Hematopoietic multipotent progenitor cell treated with erythropoietin and hydrocortisone succinate and interleukin-3 and kit ligand, for 6 days (in vitro differentiated cells): ENCODE results near the gene TIMP3.

ENCODE experiments used
- DNase-seq: peaks from one replicate; pipeline ENCODE4 v3.0.0-alpha.2; 2015

TIMP3 gene

DNA sequence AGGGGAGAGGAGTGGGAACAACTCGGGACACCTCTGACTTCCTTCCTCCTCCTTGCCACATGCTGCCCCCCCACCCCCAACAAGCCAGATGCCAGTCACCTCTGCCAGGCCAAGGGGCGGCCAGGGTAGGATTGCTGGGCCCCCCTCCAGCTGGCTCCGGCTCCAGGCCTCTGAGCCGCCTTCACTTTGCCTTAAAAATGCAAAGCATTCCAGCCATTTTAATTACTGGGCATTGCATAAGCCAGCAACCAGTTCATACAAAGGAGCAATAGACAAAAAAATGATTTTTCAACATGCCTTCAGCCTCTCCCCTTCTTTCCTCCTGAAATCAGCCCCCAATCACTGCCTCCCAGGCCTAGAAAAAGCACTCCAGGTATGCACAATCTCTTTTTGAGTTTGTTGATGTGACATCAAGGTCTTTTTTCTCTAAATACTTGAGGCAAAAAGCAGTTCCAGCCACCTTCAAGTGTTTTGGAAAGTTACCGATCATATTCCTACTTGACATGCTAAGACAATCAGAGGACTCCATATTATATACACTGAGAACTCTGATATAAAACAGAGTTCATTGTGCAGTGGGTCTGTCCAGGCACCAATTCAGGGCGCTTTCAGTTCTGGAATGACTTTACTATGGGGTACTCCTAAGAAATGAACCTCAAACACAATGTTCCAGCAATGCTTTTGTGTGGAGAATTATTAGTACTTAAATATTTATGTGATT lies 12.4 kb upstream of the TIMP3 start:
- DNase-seq = no peak

- no peak for DNase-seq
Observed at GRCh38 chr22:32789797-32790620, 11.5 kb upstream of the TIMP3 start.

- no peak for DNase-seq
Observed at GRCh38 chr22:32791056-32791455, 10.4 kb upstream of the TIMP3 start.

DNA sequence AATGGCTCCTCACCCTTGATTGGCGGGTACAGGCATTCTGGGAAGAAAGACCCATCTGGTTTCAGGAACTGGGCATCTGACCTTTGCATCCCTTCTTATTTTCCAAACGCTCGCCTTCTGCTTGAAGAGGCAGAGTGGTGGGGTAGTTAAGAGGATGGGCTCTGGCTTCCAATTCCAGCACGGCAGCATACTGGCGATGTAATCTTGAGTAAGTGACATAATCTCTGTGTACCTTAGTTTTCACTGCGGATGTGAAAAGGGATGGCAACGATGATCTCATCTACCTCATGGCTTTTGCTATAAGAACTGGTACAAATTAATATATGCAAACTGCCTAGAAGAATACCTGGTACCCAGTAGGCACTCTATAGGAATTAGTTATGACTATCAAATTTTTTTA lies 10.0 kb upstream of the TIMP3 start:
- DNase-seq = no peak

DNA sequence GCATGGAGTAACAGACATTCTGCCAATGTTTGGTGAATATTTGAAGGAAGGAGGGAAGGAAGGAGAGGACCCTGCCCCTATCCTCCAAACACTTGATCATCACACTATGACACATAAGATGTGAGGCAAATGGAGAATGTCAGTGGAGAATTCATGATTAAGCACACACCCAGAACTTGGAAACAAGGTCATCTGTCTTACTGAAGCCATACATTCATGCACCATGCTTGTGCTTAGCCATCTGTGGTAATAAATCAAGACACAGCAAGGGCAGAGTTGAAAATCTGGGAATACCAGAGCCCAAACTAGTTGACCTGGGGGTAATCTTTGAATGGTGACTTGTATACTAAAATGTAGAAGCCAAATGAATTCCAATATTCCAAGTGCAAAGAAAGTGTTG lies 7.9 kb upstream of the TIMP3 start:
- no peak for DNase-seq

DNA sequence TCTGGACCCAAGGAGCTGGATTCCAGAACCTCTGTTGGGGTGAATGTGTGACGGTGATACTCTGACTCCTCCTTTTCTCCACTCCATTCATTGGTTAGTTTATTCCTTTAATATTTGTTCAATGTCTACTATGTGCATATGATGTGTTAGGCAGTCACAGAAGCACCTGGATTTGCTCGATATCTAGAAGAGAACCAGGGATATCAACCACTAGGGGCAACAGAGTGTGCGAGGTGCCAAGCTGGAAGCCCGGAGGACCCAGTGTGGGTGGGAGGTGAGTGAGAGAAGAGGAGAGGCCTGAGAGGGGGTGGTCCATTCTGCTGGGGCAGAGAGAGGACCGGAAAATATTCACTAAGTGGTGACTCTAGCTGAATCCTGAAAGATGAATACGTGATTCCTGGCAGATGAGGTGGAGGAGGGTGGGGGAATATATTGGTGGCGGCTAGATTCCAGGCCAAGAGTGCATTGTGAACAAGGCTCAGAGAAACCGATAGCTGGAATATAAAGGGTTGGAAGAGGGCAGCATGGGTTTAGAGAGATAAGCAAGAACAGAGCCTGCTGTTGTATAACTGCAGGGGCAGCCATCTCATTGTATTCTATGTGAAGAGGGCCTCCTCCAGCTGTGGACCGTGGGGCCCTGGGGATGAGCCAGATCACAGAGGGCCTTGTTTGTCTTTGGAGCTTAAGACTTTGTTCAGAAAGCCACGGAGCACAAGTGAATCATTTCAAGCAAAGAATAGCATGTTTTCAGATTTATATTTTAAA lies 6.9 kb upstream of the TIMP3 start:
- no peak for DNase-seq

DNA sequence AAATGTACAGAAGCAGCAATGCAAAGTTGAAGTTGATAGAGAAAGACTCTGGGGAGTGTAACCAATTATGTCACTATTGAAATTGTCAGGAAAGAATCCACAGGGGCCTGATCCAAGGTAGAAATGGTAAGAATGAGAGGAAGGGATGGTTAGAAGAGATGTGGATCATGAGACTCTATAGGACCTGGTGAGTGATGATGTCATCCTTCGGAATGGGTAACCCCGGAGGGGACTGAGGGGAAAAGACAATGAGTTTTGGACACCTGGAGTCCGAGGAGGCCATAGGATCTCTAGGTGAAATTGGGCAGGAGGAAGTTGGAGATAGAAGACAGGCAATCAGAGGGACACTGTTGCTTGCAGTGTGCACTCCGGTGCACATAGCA lies 6.3 kb upstream of the TIMP3 start:
- DNase-seq = no peak

GRCh38 chr22:32796865-32797573 lies 4.5 kb upstream of the TIMP3 start:
- DNase-seq = peak; percentile 85

GRCh38 chr22:32799496-32799895 lies 2.0 kb upstream of the TIMP3 start:
- no peak for DNase-seq

GRCh38 chr22:32800158-32800882 lies 1.2 kb upstream of the TIMP3 start:
- no peak for DNase-seq

- no peak for DNase-seq
Observed at GRCh38 chr22:32800994-32801536, 440 bp upstream of the TIMP3 start.

DNA sequence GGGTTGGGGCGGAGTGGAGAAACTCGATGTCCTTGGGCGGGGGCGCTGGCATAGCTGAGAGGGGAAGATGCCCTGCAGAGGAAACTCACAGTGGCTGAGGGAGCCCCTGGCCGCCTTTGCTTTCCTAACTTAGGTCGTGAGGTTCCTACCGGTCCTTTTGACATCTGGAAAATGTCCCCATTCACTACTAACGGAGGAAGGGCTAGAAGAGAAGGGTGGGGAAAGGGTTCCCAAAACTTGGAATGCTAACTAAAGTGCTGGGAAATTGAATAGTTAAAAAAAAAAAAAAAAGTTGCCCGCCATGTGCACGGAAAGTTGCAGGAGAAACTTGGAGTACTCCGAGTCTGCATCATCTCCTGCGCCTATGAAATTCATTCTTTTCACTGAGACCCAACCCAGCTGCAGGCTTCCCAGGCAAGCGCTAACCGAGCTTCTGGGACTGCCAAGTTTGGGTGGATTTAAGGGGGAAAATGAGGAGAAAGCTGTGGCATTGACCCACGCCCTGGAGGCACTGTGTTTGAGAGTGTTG lies 796 bp downstream of the TIMP3 start:
- no peak for DNase-seq

GRCh38 chr22:32803020-32803737 lies 1.7 kb downstream of the TIMP3 start:
- peak; percentile 52 for DNase-seq

- DNase-seq = no peak
Observed at GRCh38 chr22:32803738-32804435, 2.4 kb downstream of the TIMP3 start.

GRCh38 chr22:32804531-32805360 lies 3.2 kb downstream of the TIMP3 start:
- no peak for DNase-seq

DNA sequence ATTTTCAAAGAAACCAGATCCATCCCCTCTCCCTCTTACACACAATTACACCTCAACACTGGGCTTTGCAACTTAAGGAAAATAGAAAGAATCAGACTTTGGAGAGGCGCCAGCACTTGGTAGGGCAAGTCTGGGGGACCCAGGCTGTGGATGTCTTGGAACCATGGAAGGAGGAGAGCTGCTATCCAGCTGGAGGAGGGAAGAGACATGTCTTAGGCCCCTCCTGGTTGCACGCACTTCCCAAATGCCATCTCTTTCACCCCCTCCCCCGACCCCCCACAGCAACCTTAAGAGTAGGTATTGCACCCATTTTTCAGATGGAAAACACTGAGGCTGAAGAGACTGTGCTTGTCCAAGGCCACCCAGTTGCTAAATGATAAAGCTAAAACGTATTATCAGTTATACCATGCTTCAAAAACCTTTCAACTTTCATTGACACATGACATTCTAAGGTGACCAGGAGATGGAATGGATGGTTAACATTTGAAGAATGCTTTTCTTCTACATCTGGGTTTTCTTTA lies 3.9 kb downstream of the TIMP3 start:
- no peak for DNase-seq

DNA sequence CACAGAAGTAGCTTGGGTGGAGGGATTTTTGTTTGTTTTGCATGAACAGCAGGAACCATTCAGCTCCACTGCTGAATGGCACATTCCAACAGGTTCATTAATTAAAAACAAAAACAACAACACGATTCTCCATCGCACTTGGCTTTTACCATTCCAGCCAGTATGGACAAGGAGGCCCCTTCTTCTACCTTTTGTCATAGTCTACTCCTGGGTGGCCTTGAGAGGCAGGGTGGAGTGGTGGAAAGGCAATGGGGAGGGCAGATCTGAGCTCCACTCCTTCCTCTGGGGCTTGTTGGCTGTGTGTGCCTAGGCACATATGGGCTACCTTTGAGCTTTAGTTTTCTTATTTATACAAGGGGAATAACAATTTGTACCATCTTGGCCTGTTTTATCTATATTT lies 4.8 kb downstream of the TIMP3 start:
- no peak for DNase-seq

DNA sequence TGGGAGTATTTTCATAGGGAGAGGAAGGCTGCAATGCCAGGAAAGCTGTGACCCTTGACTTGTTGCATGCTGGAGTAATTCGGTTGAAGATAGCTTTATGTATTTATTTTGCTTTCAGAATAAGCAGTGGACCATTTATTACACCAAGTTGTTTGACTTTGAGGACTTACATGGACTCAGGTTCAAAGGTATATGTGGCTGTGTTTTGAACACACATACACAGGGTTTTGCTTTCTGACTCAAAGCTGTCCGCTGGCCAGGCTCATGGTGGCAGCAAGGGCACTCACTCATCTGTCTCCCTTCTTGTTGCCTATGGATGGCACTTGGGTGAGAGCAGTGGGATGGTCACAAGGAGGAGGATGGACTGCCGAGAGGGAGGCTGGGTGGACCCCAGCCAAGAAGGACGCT lies 6.5 kb downstream of the TIMP3 start:
- no peak for DNase-seq
